ENCODE data around the gene ASTN1.
"Not testable (repeated sequence)": the region's sequence is repeated elsewhere in the genome, so short reads cannot be mapped to it uniquely, and the experiment has no call there.

The ASTN1 gene

GRCh38 chr1:177106614-177107365 is 57.7 kb downstream of the ASTN1 start:
- DNase-seq (ENCODE audit: low read depth in 2 of 2): no peak

GRCh38 chr1:177106196-177106595 is 58.3 kb downstream of the ASTN1 start:
- DNase-seq (ENCODE audit: low read depth in 2 of 2): no peak

- no peak for DNase-seq (ENCODE audit: low read depth in 2 of 2)
Observed at GRCh38 chr1:177103005-177103852, 61.3 kb downstream of the ASTN1 start.

- no peak for DNase-seq (ENCODE audit: low read depth in 2 of 2)
Observed at GRCh38 chr1:177092001-177092400, 72.5 kb downstream of the ASTN1 start.

- DNase-seq (ENCODE audit: low read depth in 2 of 2): no peak
Observed at GRCh38 chr1:177091040-177091439, 73.5 kb downstream of the ASTN1 start.

GRCh38 chr1:177088966-177089365 is 75.5 kb downstream of the ASTN1 start:
- no peak for DNase-seq (ENCODE audit: low read depth in 2 of 2)

- DNase-seq (ENCODE audit: low read depth in 2 of 2): no peak
Observed at GRCh38 chr1:177082855-177083693, 81.4 kb downstream of the ASTN1 start.

GRCh38 chr1:177080564-177080963 is 83.9 kb downstream of the ASTN1 start:
- no peak for DNase-seq (ENCODE audit: low read depth in 2 of 2)

- DNase-seq (ENCODE audit: low read depth in 2 of 2): no peak
Observed at GRCh38 chr1:177077734-177078499, 86.6 kb downstream of the ASTN1 start.

- DNase-seq (ENCODE audit: low read depth in 2 of 2): no peak
Observed at GRCh38 chr1:177077006-177077405, 87.5 kb downstream of the ASTN1 start.

- DNase-seq (ENCODE audit: low read depth in 2 of 2): not testable (repeated sequence)
Observed at GRCh38 chr1:177074811-177075210, 89.7 kb downstream of the ASTN1 start.

GRCh38 chr1:177069490-177069889 is 95.0 kb downstream of the ASTN1 start:
- no peak for DNase-seq (ENCODE audit: low read depth in 2 of 2)

- DNase-seq (ENCODE audit: low read depth in 2 of 2): no peak
Observed at GRCh38 chr1:177067752-177068410, 96.6 kb downstream of the ASTN1 start.

- no peak for DNase-seq (ENCODE audit: low read depth in 2 of 2)
Observed at GRCh38 chr1:177065430-177065829, 99.1 kb downstream of the ASTN1 start.

GRCh38 chr1:177063648-177064047 is 100.9 kb downstream of the ASTN1 start:
- no peak for DNase-seq (ENCODE audit: low read depth in 2 of 2)

- no peak for DNase-seq (ENCODE audit: low read depth in 2 of 2)
Observed at GRCh38 chr1:177054542-177054941, 110.0 kb downstream of the ASTN1 start.

- DNase-seq (ENCODE audit: low read depth in 2 of 2): no peak
Observed at GRCh38 chr1:177053648-177054047, 110.9 kb downstream of the ASTN1 start.

- DNase-seq (ENCODE audit: low read depth in 2 of 2): no peak
Observed at GRCh38 chr1:177048314-177049069, 116.0 kb downstream of the ASTN1 start.

GRCh38 chr1:177045151-177045550 is 119.4 kb downstream of the ASTN1 start:
- DNase-seq (ENCODE audit: low read depth in 2 of 2): no peak

- no peak for DNase-seq (ENCODE audit: low read depth in 2 of 2)
Observed at GRCh38 chr1:177044390-177044789, 120.1 kb downstream of the ASTN1 start.
